SK-N-SH treated with all-trans-retinoic acid at 6 μM for 48 hours (cell line): ENCODE results near the gene ABCC11.

Source experiments
- ATAC-seq: fragments of 200-7000 bp; cut with Tn5 transposase; 3 replicates; pipeline ENCODE4 v1.9.1; 2020; ENCODE audit warnings: mild to moderate bottlenecking, moderate library complexity
- ARNTL ChIP-seq: fragments of 450-650 bp; formaldehyde crosslinking; IDR thresholded peaks from 2 replicates; pipeline ENCODE4 v1.5.0; 2020; ENCODE audit warnings: low read depth, mild to moderate bottlenecking, moderate library complexity, borderline replicate concordance
- BACH2 ChIP-seq: fragments of 250-450 bp; sonication (Bioruptor Pico); IDR thresholded peaks from 2 replicates; pipeline ENCODE4 v1.9.0; 2021; ENCODE audit warnings: mild to moderate bottlenecking, borderline replicate concordance
- CSDC2 ChIP-seq: fragments of 250-450 bp; sonication (Bioruptor Pico); IDR thresholded peaks from 2 replicates; pipeline ENCODE4 v1.5.0; 2020; ENCODE audit warnings: mild to moderate bottlenecking, moderate library complexity
- CSRNP3 ChIP-seq: fragments of 250-450 bp; sonication (Bioruptor Pico); IDR thresholded peaks from 2 replicates; pipeline ENCODE4 v1.5.1; 2021; ENCODE audit warnings: mild to moderate bottlenecking, moderate library complexity
- ESRRG ChIP-seq: fragments of 250-450 bp; sonication (Bioruptor Pico); IDR thresholded peaks from 2 replicates; pipeline ENCODE4 v1.6.1; 2021; ENCODE audit warnings: mild to moderate bottlenecking
- GLIS3 ChIP-seq: fragments of 250-450 bp; sonication (Bioruptor Pico); IDR thresholded peaks from 2 replicates; pipeline ENCODE4 v1.5.0; 2020; ENCODE audit warnings: mild to moderate bottlenecking, moderate library complexity
- ISL1 ChIP-seq: fragments of 250-450 bp; sonication (Bioruptor Pico); IDR thresholded peaks from 2 replicates; pipeline ENCODE4 v2.1.2; 2022; ENCODE audit warnings: mild to moderate bottlenecking, moderate library complexity
- OSR1 ChIP-seq: fragments of 250-450 bp; sonication (Bioruptor Pico); IDR thresholded peaks from 2 replicates; pipeline ENCODE4 v1.8.0; 2022; ENCODE audit warnings: moderate library complexity, mild to moderate bottlenecking, inconsistent platforms
- PATZ1 ChIP-seq: fragments of 250-450 bp; sonication (Bioruptor Pico); IDR thresholded peaks from 2 replicates; pipeline ENCODE4 v1.8.0; 2020; ENCODE audit warnings: mild to moderate bottlenecking, moderate library complexity, borderline replicate concordance
- POU6F1 ChIP-seq: fragments of 250-450 bp; sonication (Bioruptor Pico); IDR thresholded peaks from 2 replicates; pipeline ENCODE4 v1.8.0; 2021; ENCODE audit warnings: low read depth, mild to moderate bottlenecking, moderate library complexity, borderline replicate concordance
- RARB ChIP-seq: fragments of 250-450 bp; sonication (Bioruptor Pico); IDR thresholded peaks from 2 replicates; pipeline ENCODE4 v1.8.0; 2021; ENCODE audit warnings: mild to moderate bottlenecking, moderate library complexity
- SNAI2 ChIP-seq: fragments of 250-450 bp; sonication (Bioruptor Pico); IDR thresholded peaks from 2 replicates; pipeline ENCODE4 v1.5.0; 2020; ENCODE audit warnings: mild to moderate bottlenecking, moderate library complexity
- TCF4 ChIP-seq: fragments of 250-450 bp; sonication (Bioruptor Pico); IDR thresholded peaks from 2 replicates; pipeline ENCODE4 v1.8.0; 2021; ENCODE audit warnings: mild to moderate bottlenecking, moderate library complexity, borderline replicate concordance
- TOX ChIP-seq: fragments of 250-450 bp; sonication (Bioruptor Pico); IDR thresholded peaks from 2 replicates; pipeline ENCODE4 v1.8.0; 2021; ENCODE audit warnings: mild to moderate bottlenecking, moderate library complexity, borderline replicate concordance
- TSHZ2 ChIP-seq: fragments of 250-450 bp; sonication (Bioruptor Pico); IDR thresholded peaks from 2 replicates; pipeline ENCODE4 v1.5.0; 2020; ENCODE audit warnings: mild to moderate bottlenecking, moderate library complexity
- ZC3H10 ChIP-seq: fragments of 250-450 bp; sonication (Bioruptor Pico); IDR thresholded peaks from 2 replicates; pipeline ENCODE4 v1.5.1; 2021; ENCODE audit warnings: mild to moderate bottlenecking, moderate library complexity
- ZFP30 ChIP-seq: fragments of 450-650 bp; formaldehyde crosslinking; IDR thresholded peaks from 2 replicates; pipeline ENCODE4 v1.5.0; 2022; ENCODE audit warnings: mild to moderate bottlenecking, moderate library complexity
- ZNF565 ChIP-seq: fragments of 450-650 bp; formaldehyde crosslinking; conservative IDR thresholded peaks from 2 replicates; pipeline ENCODE4 v1.5.0; 2020; ENCODE audit warnings: low read depth, mild to moderate bottlenecking, moderate library complexity
- ZNF8 ChIP-seq: fragments of 450-650 bp; formaldehyde crosslinking; IDR thresholded peaks from 2 replicates; pipeline ENCODE4 v1.5.0; 2020; ENCODE audit warnings: mild to moderate bottlenecking, moderate library complexity

The ABCC11 gene

GRCh38 chr16:48252013-48252412, 4.7 kb upstream of the ABCC11 start:
- ATAC-seq: no peak
- TF ChIP-seq ZNF565 (CRISPR knock-in tag) (no peak), TCF4 (no peak), CSRNP3 (CRISPR knock-in tag) (no peak)
- TF ChIP-seq, all 23 proteins: peak for 0

- peak; percentile 26; the same call in 1 of the 3 replicates for ATAC-seq
- TF ChIP-seq TCF4: peak; percentile 41; the same call in 1 of the 2 replicates
- no peak for TF ChIP-seq TOX
Measured at GRCh38 chr16:48250520-48251278, 3.4 kb upstream of the ABCC11 start.

GRCh38 chr16:48246066-48246465, 1.3 kb downstream of the ABCC11 start:
- ATAC-seq: no peak
- TF ChIP-seq ISL1 (no peak), POU6F1 (CRISPR knock-in tag) (no peak), GLIS3 (no peak), RARB (CRISPR knock-in tag) (no peak), ARNTL (no peak), PATZ1 (CRISPR knock-in tag) (no peak), TSHZ2 (no peak), SNAI2 (CRISPR knock-in tag) (no peak), TOX (no peak), ZNF565 (CRISPR knock-in tag) (no peak), ZNF8 (no peak), BACH2 (no peak), ZC3H10 (CRISPR knock-in tag) (no peak), ZFP30 (CRISPR knock-in tag) (no peak)

GRCh38 chr16:48244863-48245195, 2.5 kb downstream of the ABCC11 start:
- ATAC-seq: peak; percentile 25
- TF ChIP-seq ISL1 (no peak), OSR1 (CRISPR knock-in tag) (no peak), ZNF565 (CRISPR knock-in tag) (no peak), ZNF8 (no peak), ESRRG (CRISPR knock-in tag) (no peak), TOX (no peak), SNAI2 (CRISPR knock-in tag) (no peak), RARB (CRISPR knock-in tag) (no peak), CSDC2 (CRISPR knock-in tag) (no peak), GLIS3 (no peak), TCF4 (no peak), CSRNP3 (CRISPR knock-in tag) (no peak), ZFP30 (CRISPR knock-in tag) (no peak)
